Muscle layer of colon (tissue), 2 donors: ENCODE data around the gene ZC3H12C.
"Not testable (repeated sequence)": the region's sequence is repeated elsewhere in the genome, so short reads cannot be mapped to it uniquely, and the experiment has no call there.

Experiments
- H3K27ac ChIP-seq: one replicate; pipeline ENCODE4 v1.7.0; 2013; ENCODE audit warnings: low read depth, mild to moderate bottlenecking, low read length, moderate library complexity
- H3K27me3 ChIP-seq, 2 donors: one replicate each; pipeline ENCODE4 v1.7.0; 2013; ENCODE audit warnings: low read length in 2 of 2, mild to moderate bottlenecking in 2 of 2; ENCODE audit not compliant: insufficient read depth in 2 of 2, control insufficient read depth in 1 of 2
- H3K36me3 ChIP-seq: one replicate; pipeline ENCODE4 v1.7.0; 2013; ENCODE audit warnings: mild to moderate bottlenecking, low read length; ENCODE audit not compliant: insufficient read depth
- H3K4me1 ChIP-seq: one replicate; pipeline ENCODE4 v1.7.0; 2013; ENCODE audit warnings: mild to moderate bottlenecking, low read length; ENCODE audit not compliant: insufficient read depth
- H3K4me3 ChIP-seq, 2 donors: one replicate each; pipeline ENCODE4 v1.7.0; 2013; ENCODE audit warnings: low read length in 2 of 2, low read depth in 1 of 2, mild to moderate bottlenecking in 1 of 2, moderate library complexity in 1 of 2
- H3K9ac ChIP-seq: one replicate; pipeline ENCODE4 v1.7.0; 2013; ENCODE audit warnings: low read length
- H3K9me3 ChIP-seq: one replicate; pipeline ENCODE4 v1.7.0; 2013; ENCODE audit warnings: mild to moderate bottlenecking, low read length
- donor health status: abdominal sarcoma.
- donor health status: Adenocarcinoma of cecum.

ZC3H12C gene

DNA sequence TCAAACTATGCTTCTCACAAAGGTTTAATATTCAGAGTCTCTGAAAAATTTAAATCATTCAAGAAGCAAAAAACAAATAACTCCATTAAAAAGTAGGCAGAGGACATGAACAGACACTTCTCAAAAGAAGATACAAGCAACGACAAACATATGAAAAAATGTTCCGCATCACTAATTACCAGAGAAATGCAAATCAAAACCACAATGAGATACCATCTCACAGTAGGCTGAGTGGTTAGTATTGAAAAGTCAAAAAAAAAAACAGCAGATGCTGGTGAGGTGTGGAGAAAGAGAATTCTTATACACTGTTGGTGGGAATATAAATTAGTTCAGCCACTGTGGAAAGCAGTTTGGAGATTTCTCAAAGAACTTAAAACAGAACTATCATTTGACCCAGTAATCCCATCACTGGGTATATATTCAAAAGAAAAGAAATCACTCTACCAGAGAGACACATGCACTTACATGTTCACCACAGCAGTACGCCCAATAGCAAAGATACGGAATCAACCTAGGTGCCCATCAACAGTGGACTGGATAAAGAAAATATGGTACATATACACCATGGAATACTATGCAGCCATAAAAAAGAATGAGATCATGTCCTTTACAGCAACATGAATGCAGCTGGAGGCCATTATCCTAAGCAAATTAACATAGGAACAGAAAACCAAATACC lies 99.6 kb downstream of the ZC3H12C start:
- H3K4me1 ChIP-seq, H3K9me3 ChIP-seq, H3K27ac ChIP-seq, H3K27me3 ChIP-seq, H3K9ac ChIP-seq, H3K4me3 ChIP-seq, H3K36me3 ChIP-seq: not testable (repeated sequence)

DNA sequence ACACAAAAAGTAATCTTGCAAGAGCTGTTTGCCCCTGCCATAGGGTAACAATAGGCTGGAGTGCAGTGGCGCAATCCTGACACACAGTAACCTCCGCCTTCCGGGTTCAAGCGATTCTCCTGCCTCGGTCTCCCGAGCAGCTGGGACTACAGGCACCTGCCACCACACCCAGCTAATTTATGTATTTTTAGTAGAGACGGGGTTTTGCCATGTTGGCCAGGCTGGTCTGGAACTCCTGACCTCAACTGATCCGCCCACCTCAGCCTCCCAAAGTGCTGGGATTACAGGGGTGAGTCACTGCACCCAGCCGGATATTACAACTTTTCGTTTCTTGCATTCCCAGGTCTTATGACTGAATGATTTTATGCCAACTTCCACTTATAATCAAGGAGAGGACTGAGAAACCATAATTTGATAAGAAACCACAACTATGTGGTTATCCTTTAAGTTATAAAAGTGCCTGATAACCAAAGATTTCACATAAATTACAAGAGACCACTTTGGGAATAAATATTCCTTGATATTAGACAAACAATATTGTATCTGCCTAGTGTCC lies 101.1 kb downstream of the ZC3H12C start:
- not testable (repeated sequence) for H3K4me1 ChIP-seq, H3K9ac ChIP-seq, H3K27ac ChIP-seq

DNA sequence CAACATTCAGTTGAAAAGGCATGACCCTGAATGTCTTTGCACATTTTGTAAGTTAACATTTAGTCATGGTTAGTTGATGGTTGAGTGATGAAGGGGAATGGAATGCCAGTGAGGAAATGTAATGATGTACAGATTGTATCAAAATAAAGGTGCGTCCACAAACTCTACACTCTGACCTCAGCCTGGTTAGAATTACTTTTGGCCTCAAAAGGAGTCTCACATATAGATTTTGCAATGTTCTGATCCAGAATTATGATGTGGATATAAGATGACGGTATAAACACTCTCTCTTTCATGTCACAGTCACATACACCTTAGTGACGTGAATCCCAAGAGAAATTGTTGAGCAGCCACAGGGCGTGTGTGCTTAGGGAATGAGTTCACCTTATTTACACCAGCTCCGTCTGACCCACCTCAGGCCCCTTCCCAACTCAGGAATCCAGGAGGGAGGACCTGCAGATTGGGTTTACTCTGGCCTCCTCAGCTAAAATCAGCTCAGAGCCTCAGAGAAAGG lies 103.1 kb downstream of the ZC3H12C start:
- Histone ChIP-seq H3K9ac (no peak overlapping the region), H3K27ac (no peak overlapping the region), H3K36me3 (no peaks in the 10 kb centered on the region), H3K27me3 (no peaks in the 10 kb centered on the region), H3K4me3 (no peak overlapping the region), H3K9me3 (no peaks in the 10 kb centered on the region), H3K4me1 (no peaks in the 10 kb centered on the region)

More for the DNA sequence above, 101.1 kb downstream of the ZC3H12C start:
- H3K9me3 ChIP-seq, H3K4me3 ChIP-seq, H3K36me3 ChIP-seq, H3K27me3 ChIP-seq: not testable (repeated sequence)

DNA sequence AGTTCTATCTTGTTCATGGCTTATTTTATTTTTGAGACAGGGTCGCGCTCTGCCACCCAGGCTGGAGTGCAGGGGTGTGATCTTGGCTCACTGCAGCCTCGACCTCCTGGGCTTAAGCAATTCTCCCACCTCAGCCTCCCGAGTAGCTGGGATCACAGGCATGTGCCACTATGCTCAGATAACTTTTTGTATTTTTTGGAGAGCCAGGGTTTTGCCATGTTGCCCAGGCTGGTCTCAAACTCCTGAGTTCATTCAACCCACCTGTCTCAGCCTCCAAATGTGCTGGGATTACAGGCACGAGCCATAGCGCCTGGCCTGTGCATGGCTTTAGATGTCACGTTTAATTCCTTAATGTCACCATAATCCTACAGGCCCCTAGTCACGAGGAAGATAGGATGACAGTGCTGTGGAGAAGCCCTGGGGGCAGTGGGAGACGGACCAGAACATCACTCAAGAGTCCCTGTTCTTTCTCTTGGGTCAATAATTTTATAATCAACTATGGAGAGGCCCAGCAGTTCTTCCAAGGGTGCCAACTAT lies 103.8 kb downstream of the ZC3H12C start:
- H3K4me3 ChIP-seq, result no peak overlapping the region

DNA sequence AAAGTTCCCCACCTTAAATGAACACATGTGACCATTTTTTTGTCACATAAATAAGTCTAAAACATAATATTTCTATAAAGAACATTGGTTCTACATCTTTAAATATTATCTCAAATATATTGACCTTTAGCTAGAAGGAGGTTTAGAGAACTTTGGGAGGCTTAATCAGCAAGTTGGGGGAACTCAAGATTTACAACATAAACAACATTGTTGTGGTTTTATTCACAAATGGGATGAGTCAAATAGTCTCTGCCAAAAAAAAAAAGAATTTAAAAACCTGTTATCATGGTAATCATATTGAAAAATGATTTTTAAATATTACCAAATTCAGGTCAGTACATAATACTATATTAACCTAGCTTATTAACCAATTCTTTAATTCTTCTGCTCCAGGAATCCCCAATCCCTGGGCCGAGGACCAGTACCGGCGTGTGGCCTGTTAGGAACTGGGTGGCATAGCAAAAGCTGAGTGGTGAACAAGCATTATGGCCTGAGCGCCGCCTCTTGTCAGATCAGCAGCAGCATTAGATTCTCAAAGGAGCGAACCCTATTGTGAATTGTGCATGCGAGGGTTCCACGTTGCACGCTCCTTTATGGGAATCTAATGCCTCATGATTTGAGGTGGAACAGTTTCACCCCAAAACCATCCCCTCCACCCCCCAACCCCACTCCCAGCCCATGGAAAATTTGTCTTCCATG lies 105.0 kb downstream of the ZC3H12C start:
- Histone ChIP-seq H3K9ac (no peak overlapping the region), H3K4me1 (no peaks in the 10 kb centered on the region), H3K27me3 (no peaks in the 10 kb centered on the region), H3K9me3 (no peaks in the 10 kb centered on the region), H3K36me3 (no peaks in the 10 kb centered on the region), H3K4me3 (no peak overlapping the region), H3K27ac (no peak overlapping the region)

More for the DNA sequence above, 103.8 kb downstream of the ZC3H12C start:
- Histone ChIP-seq H3K36me3 (no peaks in the 10 kb centered on the region), H3K9me3 (no peaks in the 10 kb centered on the region), H3K9ac (no peak overlapping the region), H3K27me3 (no peaks in the 10 kb centered on the region), H3K4me1 (no peaks in the 10 kb centered on the region), H3K27ac (no peak overlapping the region)

DNA sequence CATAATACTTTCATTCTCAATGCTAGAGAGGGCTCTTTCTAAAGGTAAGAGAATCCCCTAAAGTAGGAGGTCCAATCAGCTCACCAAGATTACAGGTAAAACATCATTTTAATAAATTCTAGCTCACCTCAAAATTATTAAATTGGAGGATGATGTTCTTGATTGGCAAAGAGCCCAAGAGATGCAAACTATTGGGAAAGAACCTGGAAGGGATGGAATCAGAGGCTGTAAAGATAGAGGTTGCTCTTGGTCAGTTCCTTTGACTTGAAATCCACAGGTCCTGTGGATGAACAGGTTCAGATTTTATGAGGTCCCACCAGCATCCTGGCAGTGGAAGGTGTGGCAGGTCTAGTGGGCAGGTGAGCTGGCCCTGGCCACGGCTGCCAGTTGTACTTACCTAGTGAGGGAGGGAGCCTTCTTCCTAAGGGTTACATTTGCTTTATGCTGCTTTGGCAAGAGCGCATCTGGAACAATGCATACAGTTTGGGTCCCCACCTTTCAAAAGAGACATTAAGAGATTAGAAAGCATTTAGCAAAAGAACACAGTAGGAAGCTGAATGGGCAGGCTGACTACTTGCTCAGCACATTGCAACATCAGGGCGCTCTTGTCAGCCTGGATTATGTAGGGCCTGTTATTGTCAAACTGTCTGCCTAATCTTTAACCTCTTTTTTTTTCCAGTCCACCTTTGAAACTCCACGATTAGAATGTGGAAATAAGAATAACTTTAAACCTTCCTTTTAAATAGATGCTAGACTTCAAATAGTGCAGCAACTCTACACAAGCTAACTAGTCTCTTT lies 106.2 kb downstream of the ZC3H12C start:
- H3K9me3 ChIP-seq, result no peaks in the 10 kb centered on the region
- H3K27me3 ChIP-seq, result no peaks in the 10 kb centered on the region
- no peak overlapping the region for H3K4me3 ChIP-seq
- no peaks in the 10 kb centered on the region for H3K36me3 ChIP-seq
- H3K9ac ChIP-seq, result no peak overlapping the region
- H3K4me1 ChIP-seq, result no peaks in the 10 kb centered on the region
- H3K27ac ChIP-seq, result no peak overlapping the region

DNA sequence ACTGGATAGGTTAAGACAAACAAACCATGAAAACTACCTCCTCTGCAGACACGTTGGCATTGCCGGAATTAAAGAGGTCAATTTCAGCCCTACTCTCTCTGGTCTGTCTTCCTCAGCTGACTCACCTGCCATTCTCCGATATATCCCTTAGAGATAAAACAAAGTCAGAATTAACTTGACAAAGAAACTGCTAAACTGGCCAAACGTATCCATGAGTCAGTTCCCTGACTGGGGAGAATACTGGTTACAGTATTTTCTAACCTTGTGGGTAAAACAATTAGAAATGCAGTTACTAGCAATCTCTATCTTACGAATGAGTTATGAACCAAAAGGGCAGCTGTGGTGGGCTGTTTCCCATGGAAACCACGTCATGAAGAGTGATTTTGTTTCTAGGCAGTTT lies 107.0 kb downstream of the ZC3H12C start:
- Histone ChIP-seq H3K27ac (no peak overlapping the region), H3K27me3 (no peaks in the 10 kb centered on the region), H3K36me3 (no peaks in the 10 kb centered on the region), H3K9me3 (no peaks in the 10 kb centered on the region), H3K9ac (no peak overlapping the region), H3K4me1 (no peaks in the 10 kb centered on the region), H3K4me3 (no peak overlapping the region)

DNA sequence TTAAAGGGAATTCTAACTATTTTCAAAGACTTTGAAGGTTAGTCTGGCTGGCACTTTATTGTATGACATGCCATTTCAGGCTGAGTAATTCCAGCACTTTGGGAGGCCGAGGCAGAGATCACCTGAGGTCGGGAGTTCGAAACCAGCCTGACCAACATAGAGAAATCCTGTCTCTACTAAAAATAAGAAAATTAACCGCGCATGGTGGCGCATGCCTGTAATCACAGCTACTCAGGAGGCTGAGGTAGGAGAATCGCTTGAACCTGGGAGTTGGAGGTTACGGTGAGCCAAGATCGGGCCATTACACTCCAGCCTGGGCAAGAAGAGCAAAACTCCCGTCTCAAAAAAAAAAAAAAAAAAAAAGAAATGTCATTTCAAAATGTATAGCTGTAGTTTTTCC lies 107.6 kb downstream of the ZC3H12C start:
- no peak overlapping the region for H3K4me3 ChIP-seq

DNA sequence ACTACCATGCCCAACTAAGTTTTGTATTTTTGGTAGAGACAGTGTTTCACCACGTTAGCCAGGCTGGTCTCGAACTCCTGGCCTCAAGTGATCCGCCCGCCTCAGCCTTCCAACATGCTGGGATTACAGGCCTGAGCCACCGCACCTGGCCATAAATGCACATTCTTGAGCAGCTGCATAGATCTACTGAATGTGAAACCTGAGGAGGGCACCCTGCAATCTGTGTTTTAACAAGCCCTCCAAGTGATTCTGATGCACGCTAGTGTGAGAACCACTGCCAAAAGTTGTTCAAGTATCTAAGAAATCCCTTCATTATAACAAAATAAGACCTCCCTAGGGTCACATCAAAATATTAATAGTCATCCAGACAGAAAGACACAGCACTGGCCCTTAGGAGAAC lies 113.9 kb downstream of the ZC3H12C start:
- Histone ChIP-seq H3K9me3 (no peaks in the 10 kb centered on the region), H3K27ac (no peak overlapping the region), H3K4me3 (no peak overlapping the region), H3K27me3 (no peaks in the 10 kb centered on the region), H3K4me1 (no peaks in the 10 kb centered on the region), H3K36me3 (no peaks in the 10 kb centered on the region), H3K9ac (no peak overlapping the region)

More for the DNA sequence above, 107.6 kb downstream of the ZC3H12C start:
- Histone ChIP-seq H3K9me3 (no peaks in the 10 kb centered on the region), H3K9ac (no peak overlapping the region), H3K27me3 (no peaks in the 10 kb centered on the region), H3K36me3 (no peaks in the 10 kb centered on the region), H3K27ac (no peak overlapping the region), H3K4me1 (no peaks in the 10 kb centered on the region)

DNA sequence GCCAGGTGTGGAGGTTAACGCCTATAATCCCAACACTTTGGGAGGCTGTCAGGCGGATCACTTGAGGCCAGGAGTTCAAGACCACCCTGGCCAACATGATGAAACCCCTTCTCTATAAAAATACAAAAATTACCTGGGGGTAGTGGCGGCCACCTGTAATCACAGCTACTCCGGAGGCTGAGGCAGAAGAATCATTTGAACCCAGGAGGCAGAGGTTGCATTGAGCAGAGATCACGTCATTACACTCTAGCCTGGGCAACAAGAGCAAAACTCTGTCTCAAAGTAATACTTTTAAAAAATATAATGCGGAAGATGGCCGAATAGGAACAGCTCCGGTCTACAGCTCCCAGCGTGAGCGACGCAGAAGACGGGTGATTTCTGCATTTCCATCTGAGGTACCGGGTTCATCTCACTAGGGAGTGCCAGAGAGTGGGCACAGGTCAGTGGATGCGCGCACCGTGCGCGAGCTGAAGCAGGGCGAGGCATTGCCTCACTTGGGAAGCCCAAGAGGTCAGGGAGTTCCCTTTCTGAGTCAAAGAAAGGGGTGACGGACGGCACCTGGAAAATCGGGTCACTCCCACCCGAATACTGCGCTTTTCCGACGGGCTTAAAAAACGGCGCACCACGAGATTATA lies 115.6 kb downstream of the ZC3H12C start:
- not testable (repeated sequence) for H3K4me3 ChIP-seq

DNA sequence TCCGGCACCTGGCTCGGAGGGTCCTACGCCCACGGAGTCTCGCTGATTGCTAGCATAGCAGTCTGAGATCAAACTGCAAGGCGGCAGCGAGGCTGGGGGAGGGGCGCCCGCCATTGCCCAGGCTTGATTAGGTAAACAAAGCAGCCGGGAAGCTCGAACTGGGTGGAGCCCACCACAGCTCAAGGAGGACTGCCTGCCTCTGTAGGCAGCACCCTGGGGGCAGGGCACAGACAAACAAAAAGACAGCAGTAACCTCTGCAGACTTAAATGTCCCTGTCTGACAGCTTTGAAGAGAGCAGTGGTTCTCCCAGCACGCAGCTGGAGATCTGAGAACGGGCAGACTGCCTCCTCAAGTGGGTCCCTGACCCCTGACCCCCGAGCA lies 116.1 kb downstream of the ZC3H12C start:
- not testable (repeated sequence) for H3K27ac ChIP-seq, H3K9me3 ChIP-seq, H3K9ac ChIP-seq, H3K27me3 ChIP-seq, H3K4me1 ChIP-seq, H3K36me3 ChIP-seq, H3K4me3 ChIP-seq

More for the DNA sequence above, 115.6 kb downstream of the ZC3H12C start:
- H3K4me1 ChIP-seq, H3K9ac ChIP-seq, H3K36me3 ChIP-seq, H3K27me3 ChIP-seq, H3K27ac ChIP-seq, H3K9me3 ChIP-seq: not testable (repeated sequence)
